GM12864 (cell line): ENCODE results near the gene OSBPL10.

Experiments used
- DNase-seq: peaks from one replicate; pipeline ENCODE4 v3.0.0-alpha.2; 2011; ENCODE audit warnings: low read depth
- H3K4me3 ChIP-seq: 2 replicates; pipeline ENCODE4 v1.5.1; 2011; ENCODE audit warnings: mild to moderate bottlenecking, low read depth, low read length, control low read depth
- CTCF ChIP-seq: IDR thresholded peaks from 2 replicates; pipeline ENCODE4 v1.5.1; 2011; ENCODE audit warnings: low read depth, mild to moderate bottlenecking, moderate library complexity, low read length, control low read depth, inconsistent platforms; ENCODE audit errors: missing control alignments

The OSBPL10 gene

GRCh38 chr3:31639828-31640227 lies 341.2 kb downstream of the OSBPL10 start:
- H3K4me3 ChIP-seq, result no peak overlapping the region
- TF ChIP-seq CTCF, result no peak
- DNase-seq, result no peak

- DNase-seq, result no peak
- no peak overlapping the region for H3K4me3 ChIP-seq
- TF ChIP-seq CTCF, result no peak
These were observed 344.2 kb downstream of the OSBPL10 start for GRCh38 chr3:31636694-31637442.

GRCh38 chr3:31636049-31636448 lies 345.0 kb downstream of the OSBPL10 start:
- H3K4me3 ChIP-seq, result no peak overlapping the region
- TF ChIP-seq CTCF, result no peak
- DNase-seq, result no peak

GRCh38 chr3:31635545-31635944 lies 345.5 kb downstream of the OSBPL10 start:
- TF ChIP-seq CTCF, result no peak
- no peak overlapping the region for H3K4me3 ChIP-seq
- DNase-seq, result no peak

- DNase-seq, result no peak
- H3K4me3 ChIP-seq, result no peak overlapping the region
- TF ChIP-seq CTCF, result no peak
These were observed 346.6 kb downstream of the OSBPL10 start for GRCh38 chr3:31634476-31634875.

- no peak for DNase-seq
- TF ChIP-seq CTCF, result no peak
- H3K4me3 ChIP-seq, result no peak overlapping the region
These were observed 352.0 kb downstream of the OSBPL10 start for GRCh38 chr3:31629054-31629453.

GRCh38 chr3:31625358-31625757 lies 355.7 kb downstream of the OSBPL10 start:
- DNase-seq, result no peak
- H3K4me3 ChIP-seq, result no peak overlapping the region
- no peak for TF ChIP-seq CTCF
